Inflammatory macrophage treated with lipopolysaccharide for 4 hours (primary cell): ENCODE data around the gene SMIM29.
"Not testable (repeated sequence)": the region's sequence is repeated elsewhere in the genome, so short reads cannot be mapped to it uniquely, and the experiment has no call there.

Source experiments
- DNase-seq: peaks from one replicate; pipeline ENCODE4 v3.0.0-alpha.2; 2020

Gene SMIM29

DNA sequence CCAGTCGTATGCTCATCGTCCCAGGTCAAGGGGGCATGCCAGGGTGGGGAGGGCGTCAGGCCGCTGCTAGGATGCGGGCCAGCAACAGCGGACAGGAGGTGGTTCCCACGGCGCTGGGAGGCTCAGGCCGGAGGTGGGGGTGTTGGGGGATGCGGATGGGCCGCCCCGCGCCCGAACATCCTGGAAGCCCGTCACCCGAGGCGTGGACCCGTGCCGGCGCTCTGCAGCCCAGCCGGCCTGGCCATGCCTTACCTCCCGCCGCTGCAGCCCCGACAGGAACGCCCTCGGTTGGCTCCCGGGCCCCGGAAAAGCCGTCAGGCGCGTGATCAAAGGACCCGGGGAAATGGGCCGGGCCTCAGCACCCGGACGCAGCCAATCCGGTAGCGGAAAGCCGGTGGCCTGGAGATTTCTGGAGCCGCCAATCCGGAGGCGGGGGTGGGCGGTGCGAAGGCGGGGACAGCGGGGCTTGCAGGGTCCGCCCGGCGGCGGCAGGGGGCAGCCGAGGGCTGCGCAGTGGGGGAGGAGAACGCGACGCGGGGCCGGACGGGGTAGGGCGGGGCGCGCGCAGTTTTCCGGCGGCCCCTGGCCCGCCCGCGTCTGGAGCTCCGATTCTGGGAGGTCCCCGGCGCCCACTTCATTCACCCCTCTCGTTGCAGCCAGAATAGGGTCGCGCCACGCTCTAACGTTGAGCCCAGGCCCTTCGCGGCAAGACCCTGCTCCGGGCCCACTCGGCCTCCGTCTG is at the start of gene SMIM29:
Gene SMIM29 (minus strand): TSS at position 280 of the 742 bp plus-strand sequence. CDS start 1,215 bp downstream, outside the sequence.
- peak; percentile 95 for DNase-seq

- no peak for DNase-seq
These were observed 46.9 kb upstream of the SMIM29 start for GRCh38 chr6:34295721-34296120.

GRCh38 chr6:34292954-34293353 is 44.1 kb upstream of the SMIM29 start:
- DNase-seq = no peak

DNA sequence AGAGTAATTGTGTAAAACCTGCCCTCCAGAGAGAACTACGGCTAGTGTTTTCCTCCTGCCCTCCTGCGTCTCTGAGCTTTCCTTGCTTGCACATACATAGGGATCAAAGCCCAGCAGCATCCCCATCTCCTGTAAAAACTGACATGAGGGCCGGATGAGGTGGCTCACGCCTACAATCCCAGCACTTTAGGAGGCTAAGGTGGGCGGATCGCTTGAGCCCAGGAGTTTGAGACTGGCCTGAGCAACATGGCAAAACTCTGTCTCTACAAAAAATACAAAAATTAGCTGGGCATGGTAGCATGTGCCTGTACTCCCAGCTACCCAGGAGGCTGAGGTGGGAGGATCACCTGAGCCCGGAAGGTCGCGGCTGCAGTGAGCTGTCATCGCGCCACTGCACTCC is 40.3 kb upstream of the SMIM29 start:
- no peak for DNase-seq

- DNase-seq = peak; percentile 60
These were observed 39.8 kb upstream of the SMIM29 start for GRCh38 chr6:34288581-34288980.

DNA sequence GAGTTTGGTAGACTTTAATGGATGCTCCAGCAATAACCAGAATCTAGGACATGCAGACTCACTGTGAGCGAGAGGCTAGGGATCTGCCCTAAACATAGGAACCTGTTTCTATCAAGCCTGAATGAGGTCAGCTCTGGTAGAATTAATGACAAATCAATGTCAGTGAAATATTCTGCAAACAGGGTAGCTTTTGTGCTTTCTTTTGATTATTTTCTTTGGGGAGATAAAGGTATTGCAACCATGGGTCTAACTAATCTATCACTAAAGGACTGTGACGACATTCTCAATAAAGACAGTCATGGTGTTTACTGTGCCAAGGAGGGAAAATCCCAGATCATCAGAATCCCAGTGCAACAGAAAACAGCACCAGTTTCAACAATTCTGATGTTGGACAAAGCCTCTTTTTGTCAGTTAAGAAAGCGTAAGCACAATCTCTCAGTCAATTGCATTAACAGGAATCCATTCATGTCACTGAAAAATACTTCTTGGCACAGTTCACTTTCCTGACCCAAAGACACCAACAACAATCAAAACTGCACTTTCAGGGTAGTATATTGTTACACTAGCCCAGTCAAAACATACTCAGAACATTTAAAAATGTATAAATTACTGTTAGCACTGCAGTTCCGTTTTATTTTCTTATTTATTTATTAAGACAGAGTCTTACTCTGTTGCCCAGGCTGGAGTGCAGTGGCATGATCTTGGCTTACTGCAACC is 36.8 kb upstream of the SMIM29 start:
- DNase-seq = peak; percentile 56

GRCh38 chr6:34284563-34285447 is 36.0 kb upstream of the SMIM29 start:
- peak; percentile 87 for DNase-seq

- DNase-seq = no peak
These were observed 33.0 kb upstream of the SMIM29 start for GRCh38 chr6:34281702-34282334.

- DNase-seq = no peak
These were observed 31.4 kb upstream of the SMIM29 start for GRCh38 chr6:34280216-34280615.

DNA sequence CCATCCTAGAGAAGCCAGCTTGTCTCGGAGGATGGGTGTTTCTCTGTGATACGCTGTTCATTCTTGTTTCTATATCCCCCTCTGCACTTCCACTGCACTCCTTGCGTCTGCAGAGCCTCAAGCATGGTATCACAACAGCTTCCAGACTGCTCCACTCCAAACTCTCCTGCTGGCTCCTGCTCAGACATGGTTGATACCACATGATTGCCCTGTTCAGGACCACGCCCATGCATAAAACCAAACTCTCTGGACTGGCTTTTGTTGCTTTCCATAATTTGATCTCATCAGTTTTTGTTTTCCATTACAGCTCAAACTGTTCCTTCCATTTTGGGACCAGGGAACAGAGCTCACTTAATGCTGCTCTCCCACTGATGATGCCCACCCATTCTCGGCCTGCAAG is 30.0 kb upstream of the SMIM29 start:
- no peak for DNase-seq

DNA sequence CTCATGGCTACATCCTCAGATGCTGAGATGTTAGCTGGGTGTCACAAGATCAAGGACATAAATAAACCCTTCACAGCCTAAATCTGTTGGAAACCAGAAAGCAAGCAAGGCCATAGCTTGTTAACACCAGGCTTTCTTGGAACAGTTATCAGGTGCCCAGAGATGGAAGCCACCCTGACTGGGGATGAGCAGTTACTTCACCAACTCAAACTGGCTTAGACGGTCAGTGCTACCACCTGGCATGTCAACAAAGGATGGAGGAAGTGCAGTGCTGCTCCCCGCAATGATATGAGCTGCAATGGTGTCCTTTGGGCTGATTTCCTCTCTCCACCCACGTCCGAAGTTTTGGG is 28.9 kb upstream of the SMIM29 start:
- DNase-seq = no peak

DNA sequence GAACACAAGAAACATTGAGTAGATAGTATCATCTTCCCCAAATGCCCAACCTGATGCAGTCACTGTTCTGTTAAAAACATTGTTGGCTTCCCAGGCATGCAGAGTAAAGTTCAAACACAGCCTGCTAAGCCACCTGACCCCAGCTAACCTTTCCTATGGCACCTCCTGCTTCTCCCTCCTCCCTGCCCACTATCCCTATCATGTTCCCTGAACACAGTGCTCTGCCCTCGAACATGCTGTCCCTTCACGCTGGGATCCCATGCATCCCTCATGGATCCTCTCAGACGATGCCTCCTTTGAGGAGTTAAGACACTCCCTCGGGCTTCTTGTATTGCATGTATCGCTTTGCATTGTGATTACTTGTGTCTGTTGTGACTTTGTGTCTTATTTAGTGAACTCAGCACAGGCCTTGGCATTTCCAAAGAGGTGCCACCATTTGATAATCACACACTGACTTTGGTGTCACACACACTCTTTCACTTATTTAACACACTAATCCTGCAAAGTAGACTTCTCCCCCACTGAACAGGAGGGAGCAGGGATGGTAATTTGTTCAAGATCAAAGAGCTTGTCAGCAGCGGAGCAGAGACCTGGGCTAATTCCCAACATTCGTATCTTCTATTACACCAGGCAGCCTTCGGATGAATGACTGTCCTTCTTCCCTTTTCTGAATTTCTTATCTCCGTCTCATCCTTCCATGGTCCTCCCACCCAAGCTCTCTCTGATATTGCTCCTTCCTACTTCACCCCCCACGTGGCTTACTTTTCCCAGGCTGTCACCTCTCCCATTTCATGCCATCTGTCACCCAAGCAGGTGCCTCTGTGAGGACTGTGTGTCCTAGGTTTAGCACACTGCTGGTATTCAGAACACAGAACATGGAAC is 28.3 kb upstream of the SMIM29 start:
- DNase-seq = no peak

DNA sequence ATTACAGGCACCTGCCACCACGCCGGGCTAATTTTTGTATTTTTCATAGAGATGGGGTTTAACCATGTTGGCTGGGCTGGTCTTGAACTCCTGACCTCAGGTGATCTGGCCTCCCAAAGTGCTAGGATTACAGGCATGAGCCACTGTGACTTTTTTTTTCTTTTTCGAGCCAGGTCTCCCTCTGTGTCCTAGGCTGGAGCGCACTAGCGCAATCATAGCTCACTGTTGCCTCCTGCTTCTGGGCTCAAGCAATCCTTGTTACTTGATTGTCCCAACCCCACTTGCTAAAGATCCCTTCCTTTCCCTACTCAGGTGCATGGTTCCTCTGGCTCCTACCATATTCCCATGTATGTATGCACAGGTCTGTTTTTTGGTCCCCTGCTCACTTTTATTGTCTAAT is 27.4 kb upstream of the SMIM29 start:
- DNase-seq = no peak

GRCh38 chr6:34275128-34275804 is 26.5 kb upstream of the SMIM29 start:
- DNase-seq = no peak

GRCh38 chr6:34274129-34274528 is 25.3 kb upstream of the SMIM29 start:
- DNase-seq = no peak

GRCh38 chr6:34273242-34273805 is 24.5 kb upstream of the SMIM29 start:
- DNase-seq = peak; percentile 72

- peak; percentile 69 for DNase-seq
These were observed 23.5 kb upstream of the SMIM29 start for GRCh38 chr6:34272013-34272926.

- not testable (repeated sequence) for DNase-seq
These were observed 21.0 kb upstream of the SMIM29 start for GRCh38 chr6:34269658-34270341.

GRCh38 chr6:34269132-34269531 is 20.3 kb upstream of the SMIM29 start:
- not testable (repeated sequence) for DNase-seq
